Common myeloid progenitor, CD34-positive (primary cell): Measurements from ENCODE around the gene AGBL1.

Experiments used
- CTCF ChIA-PET: fragments of 350-600 bp; sonication (Branson Sonifier 250); formaldehyde crosslinking; loops from one replicate; lab custom pipeline; 2021; ENCODE audit warnings: antibody characterized with exemption; lab: Charles Lee
- POLR2A ChIA-PET: fragments of 350-600 bp; sonication (Branson Sonifier 250); formaldehyde crosslinking; loops from one replicate; lab custom pipeline; 2021; ENCODE audit warnings: antibody characterized with exemption; lab: Charles Lee
- DNase-seq, 3 donors: peaks; one replicate each; pipeline versions ENCODE4 v3.0.0 to v3.0.0-alpha.2; 2013
- H3K27ac ChIP-seq, 2 experiments: 1 replicate in 1 of 2; 2 replicates in 1 of 2; pipeline ENCODE4 v1.7.0; 2013; ENCODE audit warnings: inconsistent platforms in 2 of 2, low read length in 2 of 2, mild to moderate bottlenecking in 2 of 2, low read depth in 1 of 2, moderate library complexity in 1 of 2; ENCODE audit not compliant: severe bottlenecking in 2 of 2, insufficient read depth in 1 of 2, poor library complexity in 1 of 2
- H3K27me3 ChIP-seq, 5 experiments: replicated peaks in 2 of 5; 1 replicate in 3 of 5; 2 replicates in 2 of 5; pipeline versions ENCODE4 v1.6.1 to v1.7.0; 2013; ENCODE audit warnings: low read length in 4 of 5, mild to moderate bottlenecking in 2 of 5, moderate library complexity in 2 of 5, inconsistent platforms in 1 of 5; ENCODE audit not compliant: insufficient read depth in 5 of 5, control insufficient read depth in 4 of 5
- H3K36me3 ChIP-seq, 4 experiments: 1 replicate in 2 of 4; 2 replicates in 2 of 4; pipeline versions ENCODE4 v1.6.1 to v1.7.0; 2013; ENCODE audit warnings: low read length in 3 of 4, control low read depth in 1 of 4, mild to moderate bottlenecking in 1 of 4; ENCODE audit not compliant: control insufficient read depth in 4 of 4, insufficient read depth in 4 of 4
- H3K4me1 ChIP-seq, 4 experiments: 1 replicate in 3 of 4; 2 replicates in 1 of 4; pipeline versions ENCODE4 v1.6.1 to v1.7.1; 2013; ENCODE audit warnings: low read length in 3 of 4, mild to moderate bottlenecking in 3 of 4, control low read depth in 1 of 4, inconsistent platforms in 1 of 4, moderate library complexity in 1 of 4; ENCODE audit not compliant: control insufficient read depth in 4 of 4, insufficient read depth in 4 of 4; ENCODE audit errors: control extremely low read depth in 1 of 4
- H3K4me3 ChIP-seq, 7 experiments: 1 replicate in 4 of 7; 2 replicates in 3 of 7; pipeline versions ENCODE4 v1.5.1 to v1.7.0; 2013; ENCODE audit warnings: mild to moderate bottlenecking in 7 of 7, low read length in 6 of 7, moderate library complexity in 6 of 7, inconsistent platforms in 2 of 7, low read depth in 2 of 7, control low read depth in 1 of 7; ENCODE audit not compliant: insufficient read depth in 4 of 7, control insufficient read depth in 1 of 7; ENCODE audit errors: extremely low read depth in 1 of 7
- H3K9me3 ChIP-seq, 5 experiments: 1 replicate in 4 of 5; 2 replicates in 1 of 5; pipeline versions ENCODE4 v1.6.1 to v1.7.1; 2013; ENCODE audit warnings: low read length in 4 of 5, mild to moderate bottlenecking in 2 of 5, inconsistent platforms in 1 of 5, low read depth in 1 of 5, moderate library complexity in 1 of 5; ENCODE audit not compliant: control insufficient read depth in 4 of 5, insufficient read depth in 2 of 5; ENCODE audit errors: control extremely low read depth in 1 of 5
- WGBS: methylation state at CpG from one replicate; pipeline ENCODE4 v1.1.5; 2013; ENCODE audit not compliant: insufficient coverage; 5-methylcytosine and 5-hydroxymethylcytosine counted together

AGBL1 gene

GRCh38 chr15:86863226-86863915 is 783.7 kb downstream of the AGBL1 start:
- POLR2A ChIA-PET = no interaction called here
- CTCF ChIA-PET = no interaction called here
- no peaks in the 10 kb centered on the region for H3K4me1 ChIP-seq
- H3K4me3 ChIP-seq = no peak overlapping the region
- WGBS = 86% methylated on average over 3 of the region's 4 CpGs
- no peaks in the 10 kb centered on the region for H3K9me3 ChIP-seq
- H3K36me3 ChIP-seq = no peaks in the 10 kb centered on the region
- no peak for DNase-seq
- no peaks in the 10 kb centered on the region for H3K27me3 ChIP-seq
- no peak overlapping the region for H3K27ac ChIP-seq

- H3K27ac ChIP-seq = no peak overlapping the region
- POLR2A ChIA-PET = no interaction called here
- H3K27me3 ChIP-seq = no peaks in the 10 kb centered on the region
- no peaks in the 10 kb centered on the region for H3K9me3 ChIP-seq
- no peaks in the 10 kb centered on the region for H3K36me3 ChIP-seq
- CTCF ChIA-PET = interaction anchor here (0.9 kb wide), 1 partner anchor 9 kb away, joined by 3 read pairs; no protein-coding TSS in a partner anchor
- H3K4me3 ChIP-seq = no peak overlapping the region
- DNase-seq = no peak
- no peaks in the 10 kb centered on the region for H3K4me1 ChIP-seq
Observed at GRCh38 chr15:86865920-86866319, 786.2 kb downstream of the AGBL1 start.

DNA sequence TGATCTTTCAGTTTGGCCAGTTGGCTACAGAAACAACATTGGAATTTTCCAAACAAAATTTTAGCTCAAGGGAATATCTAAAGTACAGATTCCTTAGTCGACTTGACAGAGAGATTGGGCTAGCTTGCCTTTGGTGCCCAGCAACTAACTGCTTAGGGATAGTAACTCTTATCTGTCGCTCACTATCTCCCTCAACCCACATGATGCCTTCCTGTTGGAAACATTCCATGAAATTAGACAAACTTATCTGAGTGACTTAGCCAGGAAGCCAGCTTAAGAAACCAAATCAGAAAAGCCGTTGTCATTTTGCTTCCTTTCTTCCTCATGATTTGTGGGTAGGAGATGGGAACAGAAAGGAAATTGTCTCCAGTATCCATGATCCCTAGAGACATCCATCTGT is 791.2 kb downstream of the AGBL1 start:
- ChIA-PET CTCF (no interaction called here), POLR2A (no interaction called here)
- no peaks in the 10 kb centered on the region for H3K27me3 ChIP-seq
- H3K4me3 ChIP-seq = no peak overlapping the region
- H3K4me1 ChIP-seq = no peaks in the 10 kb centered on the region
- DNase-seq = no peak
- WGBS = 73% methylated on average over 2 of the region's 3 CpGs
- H3K27ac ChIP-seq = no peak overlapping the region
- no peaks in the 10 kb centered on the region for H3K36me3 ChIP-seq
- H3K9me3 ChIP-seq = no peaks in the 10 kb centered on the region

- Histone ChIP-seq H3K27me3 (no peaks in the 10 kb centered on the region), H3K27ac (no peak overlapping the region), H3K9me3 (no peaks in the 10 kb centered on the region), H3K36me3 (no peaks in the 10 kb centered on the region), H3K4me1 (no peaks in the 10 kb centered on the region), H3K4me3 (no peak overlapping the region)
- CTCF ChIA-PET = no interaction called here
- POLR2A ChIA-PET = no interaction called here
- no peak for DNase-seq
- WGBS = 82% methylated on average over 4 of the region's 4 CpGs
Observed at GRCh38 chr15:86871964-86872363, 792.3 kb downstream of the AGBL1 start.

- no CpG with 5 or more reads among the region's 1 CpG for WGBS
- H3K27ac ChIP-seq = no peak overlapping the region
- H3K36me3 ChIP-seq = no peaks in the 10 kb centered on the region
- H3K4me1 ChIP-seq = no peaks in the 10 kb centered on the region
- ChIA-PET POLR2A (no interaction called here), CTCF (no interaction called here)
- no peak for DNase-seq
- H3K27me3 ChIP-seq = no peaks in the 10 kb centered on the region
- no peak overlapping the region for H3K4me3 ChIP-seq
- no peaks in the 10 kb centered on the region for H3K9me3 ChIP-seq
Observed at GRCh38 chr15:86872782-86873181, 793.1 kb downstream of the AGBL1 start.

GRCh38 chr15:86875067-86875466 is 795.4 kb downstream of the AGBL1 start:
- no peaks in the 10 kb centered on the region for H3K4me1 ChIP-seq
- no peak for DNase-seq
- H3K9me3 ChIP-seq = no peaks in the 10 kb centered on the region
- H3K4me3 ChIP-seq = no peak overlapping the region
- ChIA-PET POLR2A (no interaction called here), CTCF (no interaction called here)
- no peaks in the 10 kb centered on the region for H3K27me3 ChIP-seq
- WGBS = 100% methylated on average over 1 of the region's 3 CpGs
- H3K27ac ChIP-seq = no peak overlapping the region
- no peaks in the 10 kb centered on the region for H3K36me3 ChIP-seq

- no peak for DNase-seq
- H3K36me3 ChIP-seq = no peaks in the 10 kb centered on the region
- POLR2A ChIA-PET = no interaction called here
- H3K4me3 ChIP-seq = no peak overlapping the region
- H3K27ac ChIP-seq = no peak overlapping the region
- 100% methylated on average over 1 of the region's 4 CpGs for WGBS
- H3K9me3 ChIP-seq = no peaks in the 10 kb centered on the region
- CTCF ChIA-PET = no interaction called here
- no peaks in the 10 kb centered on the region for H3K4me1 ChIP-seq
- no peaks in the 10 kb centered on the region for H3K27me3 ChIP-seq
Observed at GRCh38 chr15:86876387-86876944, 796.8 kb downstream of the AGBL1 start.
